Calu3 (cell line): ENCODE measurements around the gene GNLY. TPM values are rescaled to one million over a fixed set of nuclear protein-coding genes. Genes with fewer than 3 reads are reported as not detected.

Experiments
- BruUV-seq: library from RNA; stranded (reverse); fragments of 400-500 nt; replicated peaks from 2 replicates; lab custom pipeline; 2021; lab: Mats Ljungman, UMichigan
- CTCF ChIA-PET: fragments of 300-600 bp; sonication (Branson Sonifier 250); formaldehyde crosslinking; loops from one replicate; lab custom pipeline; 2022; ENCODE audit warnings: antibody characterized with exemption; lab: Charles Lee
- DNase-seq: peaks from one replicate; pipeline ENCODE4 v3.0.0; 2022
- H3K27ac Mint-ChIP-seq: one replicate; pipeline ENCODE4 v1.8.0; 2022; ENCODE audit warnings: mixed read lengths; ENCODE audit not compliant: unreplicated experiment
- H3K27me3 Mint-ChIP-seq: one replicate; pipeline ENCODE4 v1.8.0; 2022; ENCODE audit warnings: mixed read lengths; ENCODE audit not compliant: unreplicated experiment
- H3K36me3 Mint-ChIP-seq: one replicate; pipeline ENCODE4 v1.8.0; 2022; ENCODE audit warnings: mild to moderate bottlenecking, moderate library complexity, mixed read lengths; ENCODE audit not compliant: insufficient read depth, unreplicated experiment
- H3K4me1 Mint-ChIP-seq: one replicate; pipeline ENCODE4 v1.8.0; 2022; ENCODE audit warnings: mild to moderate bottlenecking, low read depth, mixed read lengths; ENCODE audit not compliant: unreplicated experiment
- H3K4me3 Mint-ChIP-seq: one replicate; pipeline ENCODE4 v1.8.0; 2022; ENCODE audit warnings: mild to moderate bottlenecking, low read depth, moderate library complexity, mixed read lengths; ENCODE audit not compliant: unreplicated experiment
- H3K9me3 Mint-ChIP-seq: one replicate; pipeline ENCODE4 v1.8.0; 2022; ENCODE audit warnings: low read depth, mixed read lengths; ENCODE audit not compliant: unreplicated experiment
- CTCF ChIP-seq: fragments of 200-600 bp; IDR thresholded peaks from one replicate; pipeline ENCODE4 v1.8.0; 2022; ENCODE audit warnings: antibody characterized with exemption; ENCODE audit not compliant: unreplicated experiment
- intact Hi-C: fragments of 100-400 bp; cut with micrococcal nuclease; formaldehyde crosslinking; loops from one replicate; pipeline ENCODE4 v1.10.0; 2022; ENCODE audit not compliant: unreplicated experiment
- total RNA-seq: library from RNA; stranded (reverse); gene quantifications from 2 replicates; pipeline ENCODE4 v1.2.3, GENCODE V29; 2022

The GNLY gene
- total RNA-seq, 1 experiment from 2014 or later, result not detected

- intact Hi-C loops, result no loop called here
- TF ChIP-seq CTCF, result no peak
- BruUV-seq, result no TSS peak
- peaks cover 4% of the 10 kb centered on the region for H3K9me3 Mint-ChIP-seq
- no peak for DNase-seq
- no peak overlapping the region for H3K4me3 Mint-ChIP-seq
- no peaks in the 10 kb centered on the region for H3K36me3 Mint-ChIP-seq
- H3K27ac Mint-ChIP-seq, result no peak overlapping the region
- peaks cover 11% of the 10 kb centered on the region for H3K4me1 Mint-ChIP-seq
- H3K27me3 Mint-ChIP-seq, result peaks cover 41% of the 10 kb centered on the region
- CTCF ChIA-PET, result no interaction called here
Measured at GRCh38 chr2:85716346-85716914, 22.3 kb downstream of the GNLY start.

DNA sequence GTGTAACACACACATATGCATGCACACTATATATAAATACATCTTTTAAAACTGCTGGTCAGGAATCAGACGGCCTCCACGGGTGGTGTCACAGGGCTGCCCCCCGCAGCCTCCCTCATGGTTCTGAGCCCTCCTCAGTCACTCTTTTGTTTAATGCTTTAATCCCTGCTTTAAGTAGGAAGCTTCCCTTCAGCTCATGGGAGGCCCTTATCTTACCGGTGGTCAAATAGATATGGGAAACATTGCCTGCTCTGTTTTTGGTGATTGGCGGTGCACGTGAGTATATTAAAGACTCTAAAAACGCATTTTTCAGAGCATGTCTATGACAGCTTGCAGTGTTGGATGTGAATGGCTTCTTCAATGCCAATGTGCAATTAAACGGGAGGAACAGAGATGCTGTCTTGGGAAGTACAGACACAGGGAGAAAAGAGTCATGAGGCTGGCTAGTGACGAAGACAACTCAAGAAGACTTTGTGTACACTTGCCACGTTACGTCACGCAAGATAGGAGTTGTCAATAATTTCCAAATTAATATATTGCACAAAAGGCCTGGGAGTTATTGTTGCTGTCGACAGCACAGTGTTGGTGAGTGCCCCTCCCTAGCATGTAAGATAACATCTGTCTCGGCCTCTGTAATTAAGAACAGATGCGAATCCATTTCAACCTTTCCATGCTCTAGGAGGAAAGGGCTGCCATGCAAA is 23.3 kb downstream of the GNLY start:
- intact Hi-C loops, result no loop called here
- DNase-seq, result no peak
- peaks cover 11% of the 10 kb centered on the region for H3K4me1 Mint-ChIP-seq
- CTCF ChIA-PET, result no interaction called here
- no peaks in the 10 kb centered on the region for H3K36me3 Mint-ChIP-seq
- H3K4me3 Mint-ChIP-seq, result no peak overlapping the region
- BruUV-seq, result no TSS peak
- peaks cover 4% of the 10 kb centered on the region for H3K9me3 Mint-ChIP-seq
- peaks cover 43% of the 10 kb centered on the region for H3K27me3 Mint-ChIP-seq
- no peak overlapping the region for H3K27ac Mint-ChIP-seq
- TF ChIP-seq CTCF, result no peak

- BruUV-seq, result no TSS peak
- Mint-ChIP-seq H3K36me3 (no peaks in the 10 kb centered on the region), H3K4me1 (peaks cover 11% of the 10 kb centered on the region), H3K4me3 (no peak overlapping the region), H3K27ac (no peak overlapping the region), H3K27me3 (peaks cover 43% of the 10 kb centered on the region), H3K9me3 (peaks cover 4% of the 10 kb centered on the region)
- intact Hi-C loops, result no loop called here
- TF ChIP-seq CTCF, result no peak
- no peak for DNase-seq
- CTCF ChIA-PET, result no interaction called here
Measured at GRCh38 chr2:85718009-85718391, 23.8 kb downstream of the GNLY start.

DNA sequence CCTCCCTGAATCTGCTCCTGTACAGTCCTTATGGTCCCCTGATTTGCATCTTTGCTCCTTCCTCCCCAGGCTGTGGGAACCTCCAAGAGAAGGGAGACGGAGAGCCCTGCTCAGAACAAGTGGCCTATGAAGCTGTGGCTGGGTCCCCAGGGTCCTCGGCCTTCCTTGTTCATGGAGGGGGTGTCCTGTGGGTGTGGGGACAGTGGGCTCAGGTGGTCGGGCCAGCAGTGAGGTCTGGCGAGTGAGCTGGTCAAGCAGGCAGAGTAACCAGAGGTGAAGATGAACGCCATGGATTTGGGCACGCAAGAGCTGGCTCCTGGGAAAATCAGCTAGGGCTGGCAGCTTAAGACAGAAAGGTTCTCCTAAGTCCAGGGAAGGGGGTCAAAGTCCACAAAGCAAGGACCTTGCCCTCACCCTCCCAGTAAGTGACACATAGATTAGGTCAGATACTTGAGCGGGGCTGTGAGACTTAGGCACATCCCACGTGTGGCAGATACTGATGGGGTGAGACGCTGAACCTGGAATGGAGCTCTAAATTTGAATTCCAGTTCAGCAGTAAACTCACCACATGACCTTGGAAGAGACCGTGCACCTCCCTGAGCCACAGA is 24.8 kb downstream of the GNLY start:
- no peak overlapping the region for H3K4me3 Mint-ChIP-seq
- peaks cover 51% of the 10 kb centered on the region for H3K27me3 Mint-ChIP-seq
- CTCF ChIA-PET, result interaction anchor here (0.7 kb wide), 1 partner anchor 80 kb away, joined by 6 read pairs; no protein-coding TSS in a partner anchor
- H3K9me3 Mint-ChIP-seq, result peaks cover 4% of the 10 kb centered on the region
- no peaks in the 10 kb centered on the region for H3K36me3 Mint-ChIP-seq
- BruUV-seq, result no TSS peak
- DNase-seq, result no peak
- intact Hi-C loops, result no loop called here
- TF ChIP-seq CTCF, result no peak
- peaks cover 2% of the 10 kb centered on the region for H3K4me1 Mint-ChIP-seq
- no peak overlapping the region for H3K27ac Mint-ChIP-seq
